Breast epithelium (tissue), 4 donors: ENCODE results near the gene TUB. TPM values are rescaled to one million over a fixed set of nuclear protein-coding genes. Genes with fewer than 3 reads are reported as not detected.

Experiments
- DNase-seq, 2 donors: peaks; one replicate each; pipeline ENCODE4 v3.0.0-alpha.2; 2019; ENCODE audit warnings: low spot score in 2 of 2
- H3K27ac ChIP-seq, 2 donors: fragments of 200-600 bp; sonication (generic) in 1 of 2; one replicate each; pipeline ENCODE4 v1.5.1; 2016 to 2019; ENCODE audit warnings: mild to moderate bottlenecking in 1 of 2
- H3K27me3 ChIP-seq, 2 donors: fragments of 200-600 bp; sonication (generic) in 1 of 2; one replicate each; pipeline versions ENCODE4 v1.5.1 to v1.6.0; 2017 to 2019; ENCODE audit warnings: control low read depth in 1 of 2, mild to moderate bottlenecking in 1 of 2
- H3K36me3 ChIP-seq: fragments of 200-600 bp; one replicate; pipeline ENCODE4 v1.5.1; 2019
- H3K4me1 ChIP-seq, 2 donors: fragments of 200-600 bp; sonication (generic); one replicate each; pipeline ENCODE4 v1.5.1; 2016 to 2019; ENCODE audit warnings: control low read depth in 1 of 2
- H3K4me3 ChIP-seq, 3 donors: fragments of 200-600 bp; sonication (generic); 1 replicate in 2 of 3; 2 replicates in 1 of 3; pipeline ENCODE4 v1.5.1; 2016 to 2019; ENCODE audit warnings: mild to moderate bottlenecking in 3 of 3, moderate library complexity in 2 of 3
- H3K9me3 ChIP-seq, 2 donors: fragments of 200-600 bp; sonication (generic) in 1 of 2; one replicate each; pipeline ENCODE4 v1.5.1; 2016 to 2019; ENCODE audit warnings: control low read depth in 1 of 2
- CTCF ChIP-seq, 3 donors: fragments of 450-650 bp; IDR thresholded peaks; one replicate each; pipeline ENCODE4 v1.5.1; 2016 to 2017; ENCODE audit warnings: antibody characterized with exemption in 3 of 3, mild to moderate bottlenecking in 3 of 3, moderate library complexity in 3 of 3
- POLR2A ChIP-seq: fragments of 450-650 bp; IDR thresholded peaks from one replicate; pipeline ENCODE4 v1.6.1; 2016; ENCODE audit warnings: antibody characterized with exemption, mild to moderate bottlenecking, moderate library complexity
- POLR2AphosphoS5 ChIP-seq, 3 donors: sonication (generic); formaldehyde crosslinking; IDR thresholded peaks; one replicate each; pipeline ENCODE4 v1.6.1; 2017; ENCODE audit warnings: antibody characterized with exemption in 3 of 3
- intact Hi-C: fragments of 100-400 bp; cut with DNase I; formaldehyde crosslinking; loops from one replicate; pipeline ENCODE4 v1.15.1; 2023; ENCODE audit warnings: low total_unique reads
- total RNA-seq, 3 donors: library from RNA; depleted of rRNA; stranded (reverse); fragments of >200 nt; gene quantifications; one replicate each; pipeline ENCODE4 v1.1.0, GENCODE V29; 2016

TUB gene
- total RNA-seq, 3 donors from 2014 or later, result 6.3 to 17.7 (median 11.2) TPM

- Histone ChIP-seq H3K27ac (no peak overlapping the region), H3K27me3 (no peaks in the 10 kb centered on the region), H3K9me3 (no peaks in the 10 kb centered on the region), H3K4me1 (no peaks in the 10 kb centered on the region), H3K4me3 (no peak overlapping the region), H3K36me3 (no peaks in the 10 kb centered on the region)
- intact Hi-C loops, result no loop called here
- TF ChIP-seq CTCF (IDR thresholded peaks at IDR 0.05) (no peak), POLR2A (no peak), POLR2AphosphoS5 (IDR thresholded peaks at IDR 0.05) (no peak)
- peak in 1 of 2 donors; percentile 41 for DNase-seq
Measured at GRCh38 chr11:8101421-8101820, 20.4 kb downstream of the TUB start.

- Histone ChIP-seq H3K27ac (no peak overlapping the region), H3K27me3 (no peaks in the 10 kb centered on the region), H3K9me3 (no peaks in the 10 kb centered on the region), H3K4me3 (no peak overlapping the region), H3K4me1 (no peaks in the 10 kb centered on the region), H3K36me3 (no peaks in the 10 kb centered on the region)
- intact Hi-C loops, result no loop called here
- no peak for DNase-seq
- TF ChIP-seq CTCF (IDR thresholded peaks at IDR 0.05), result no peak
- no peak for TF ChIP-seq POLR2AphosphoS5 (IDR thresholded peaks at IDR 0.05)
- no peak for TF ChIP-seq POLR2A
Measured at GRCh38 chr11:8102296-8102915, 21.4 kb downstream of the TUB start.

DNA sequence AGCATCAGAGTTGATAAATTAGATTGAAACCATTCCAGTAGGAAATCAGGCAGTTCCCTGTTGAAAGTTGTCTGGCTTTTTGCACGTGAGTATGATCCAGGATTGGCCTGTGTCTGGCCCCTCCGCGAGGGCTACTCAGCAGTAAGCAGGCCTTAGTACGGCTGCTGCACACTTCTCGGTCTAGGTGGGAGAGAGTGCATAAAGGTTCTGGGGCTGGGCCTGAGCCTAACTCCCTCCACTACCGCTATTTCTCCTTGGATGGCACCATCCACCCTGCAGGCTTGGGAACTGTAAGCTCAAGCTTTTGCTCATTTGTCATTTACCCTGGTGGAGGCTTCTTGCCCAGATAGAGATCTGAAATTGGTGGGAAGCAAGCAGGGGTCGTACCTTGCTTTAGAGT, 22.0 kb downstream of the TUB start:
- intact Hi-C loops, result no loop called here
- Histone ChIP-seq H3K4me3 (no peak overlapping the region), H3K36me3 (no peaks in the 10 kb centered on the region)

GRCh38 chr11:8103909-8104308, 22.9 kb downstream of the TUB start:
- TF ChIP-seq POLR2A (no peak), POLR2AphosphoS5 (IDR thresholded peaks at IDR 0.05) (no peak), CTCF (IDR thresholded peaks at IDR 0.05) (no peak)
- no peak overlapping the region for H3K4me3 ChIP-seq
- H3K4me1 ChIP-seq, result no peaks in the 10 kb centered on the region
- DNase-seq, result no peak
- H3K27me3 ChIP-seq, result no peaks in the 10 kb centered on the region
- no peaks in the 10 kb centered on the region for H3K36me3 ChIP-seq
- intact Hi-C loops, result no loop called here
- H3K27ac ChIP-seq, result no peak overlapping the region
- no peaks in the 10 kb centered on the region for H3K9me3 ChIP-seq

More for the DNA sequence above, 22.0 kb downstream of the TUB start:
- Histone ChIP-seq H3K4me1 (no peaks in the 10 kb centered on the region), H3K27ac (no peak overlapping the region), H3K9me3 (no peaks in the 10 kb centered on the region), H3K27me3 (no peaks in the 10 kb centered on the region)
- TF ChIP-seq POLR2AphosphoS5 (IDR thresholded peaks at IDR 0.05) (no peak), CTCF (IDR thresholded peaks at IDR 0.05) (no peak), POLR2A (no peak)
- DNase-seq, result no peak

GRCh38 chr11:8105133-8105532, 24.1 kb downstream of the TUB start:
- no peaks in the 10 kb centered on the region for H3K36me3 ChIP-seq
- DNase-seq, result no peak
- H3K27me3 ChIP-seq, result no peaks in the 10 kb centered on the region
- no peaks in the 10 kb centered on the region for H3K9me3 ChIP-seq
- H3K4me3 ChIP-seq, result no peak overlapping the region
- no peak for TF ChIP-seq CTCF (IDR thresholded peaks at IDR 0.05)
- no peak for TF ChIP-seq POLR2AphosphoS5 (IDR thresholded peaks at IDR 0.05)
- TF ChIP-seq POLR2A, result no peak
- H3K27ac ChIP-seq, result no peak overlapping the region
- intact Hi-C loops, result no loop called here
- no peaks in the 10 kb centered on the region for H3K4me1 ChIP-seq
